GM21360 (cell line): ENCODE measurements around the gene EXOSC1.
"Not testable (repeated sequence)": the region's sequence is repeated elsewhere in the genome, so short reads cannot be mapped to it uniquely, and the experiment has no call there.

Experiments
- ATAC-seq: cut with Tn5 transposase; IDR thresholded peaks from one replicate; pipeline ENCODE4 v1.9.1; 2021; ENCODE audit warnings: mild to moderate bottlenecking, moderate library complexity; ENCODE audit not compliant: unreplicated experiment

Gene EXOSC1

GRCh38 chr10:97445722-97446639, at the start of gene EXOSC1, which contains the start of gene ZDHHC16:
EXOSC1 (minus strand) TSS chr10:97446006; CDS start chr10:97445985, 21 bp downstream.
ZDHHC16 (plus strand) TSS chr10:97446175; CDS start chr10:97451676, 5,501 bp downstream.
- ATAC-seq, result peak; percentile 96

GRCh38 chr10:97494863-97495506, 49.2 kb upstream of the EXOSC1 start:
- no peak for ATAC-seq

- ATAC-seq, result no peak
Measured at GRCh38 chr10:97494151-97494550, 48.3 kb upstream of the EXOSC1 start.

GRCh38 chr10:97490592-97490991, 44.8 kb upstream of the EXOSC1 start:
- ATAC-seq, result no peak

- no peak for ATAC-seq
Measured at GRCh38 chr10:97485647-97486281, 40.0 kb upstream of the EXOSC1 start.

GRCh38 chr10:97483921-97484320, 38.1 kb upstream of the EXOSC1 start:
- ATAC-seq, result no peak

- no peak for ATAC-seq
Measured at GRCh38 chr10:97483506-97483905, 37.7 kb upstream of the EXOSC1 start.

GRCh38 chr10:97482381-97482780, 36.6 kb upstream of the EXOSC1 start:
- ATAC-seq, result no peak

GRCh38 chr10:97481071-97481470, 35.3 kb upstream of the EXOSC1 start:
- ATAC-seq, result no peak

GRCh38 chr10:97479939-97480338, 34.1 kb upstream of the EXOSC1 start:
- ATAC-seq, result no peak

GRCh38 chr10:97479410-97479809, 33.6 kb upstream of the EXOSC1 start:
- ATAC-seq, result not testable (repeated sequence)

GRCh38 chr10:97475936-97476594, 30.3 kb upstream of the EXOSC1 start:
- no peak for ATAC-seq

GRCh38 chr10:97474918-97475317, 29.1 kb upstream of the EXOSC1 start:
- no peak for ATAC-seq

GRCh38 chr10:97468781-97469180, 23.0 kb upstream of the EXOSC1 start:
- not testable (repeated sequence) for ATAC-seq

- ATAC-seq, result no peak
Measured at GRCh38 chr10:97468162-97468561, 22.4 kb upstream of the EXOSC1 start.

- no peak for ATAC-seq
Measured at GRCh38 chr10:97466755-97467154, 20.9 kb upstream of the EXOSC1 start.

GRCh38 chr10:97465982-97466381, 20.2 kb upstream of the EXOSC1 start:
- no peak for ATAC-seq

GRCh38 chr10:97464226-97464625, 18.4 kb upstream of the EXOSC1 start:
- no peak for ATAC-seq

GRCh38 chr10:97463363-97464132, 17.7 kb upstream of the EXOSC1 start:
- no peak for ATAC-seq

- ATAC-seq, result no peak
Measured at GRCh38 chr10:97462309-97462708, 16.5 kb upstream of the EXOSC1 start.
